Neural progenitor cell (in vitro differentiated cells): ENCODE measurements around the gene GALNT18. TPM values are rescaled to one million over a fixed set of nuclear protein-coding genes. Genes with fewer than 3 reads are reported as not detected.
"Not testable (repeated sequence)": the region's sequence is repeated elsewhere in the genome, so short reads cannot be mapped to it uniquely, and the experiment has no call there.

ENCODE experiments used
- DNase-seq: peaks from one replicate; pipeline ENCODE4 v3.0.0-alpha.2; 2016; ENCODE audit warnings: low spot score
- H2AFZ ChIP-seq: fragments of 200-600 bp; sonication (generic); replicated peaks from 2 replicates; pipeline ENCODE4 v1.6.1; 2016; ENCODE audit warnings: antibody characterized with exemption
- H3F3A ChIP-seq: fragments of 200-600 bp; sonication (generic); 2 replicates; pipeline ENCODE4 v1.6.1; 2016; ENCODE audit warnings: antibody characterized with exemption, low read depth
- H3K27ac ChIP-seq: fragments of 200-600 bp; sonication (generic); 2 replicates; pipeline ENCODE4 v1.5.1; 2016; ENCODE audit warnings: mild to moderate bottlenecking
- H3K27me3 ChIP-seq: fragments of 200-600 bp; sonication (generic); 2 replicates; pipeline ENCODE4 v1.6.1; 2016; ENCODE audit warnings: mild to moderate bottlenecking, moderate library complexity
- H3K36me3 ChIP-seq: fragments of 200-600 bp; sonication (generic); 2 replicates; pipeline ENCODE4 v1.5.1; 2016
- H3K4me1 ChIP-seq: fragments of 200-600 bp; sonication (generic); 2 replicates; pipeline ENCODE4 v1.6.1; 2016; ENCODE audit warnings: mixed run types
- H3K4me2 ChIP-seq: fragments of 200-600 bp; sonication (generic); 2 replicates; pipeline ENCODE4 v1.6.1; 2016
- H3K4me3 ChIP-seq: fragments of 200-600 bp; sonication (generic); 2 replicates; pipeline ENCODE4 v1.5.1; 2016
- H3K79me2 ChIP-seq: fragments of 200-600 bp; sonication (generic); 2 replicates; pipeline ENCODE4 v1.6.1; 2016; ENCODE audit warnings: low read depth
- H3K9ac ChIP-seq: fragments of 200-600 bp; sonication (generic); 2 replicates; pipeline ENCODE4 v1.6.1; 2016
- H3K9me3 ChIP-seq: fragments of 200-600 bp; sonication (generic); 2 replicates; pipeline ENCODE4 v1.5.1; 2016; ENCODE audit warnings: low read depth
- H4K20me1 ChIP-seq: fragments of 200-600 bp; sonication (generic); 2 replicates; pipeline ENCODE4 v1.6.1; 2016; ENCODE audit warnings: low read depth
- H3K27ac Mint-ChIP-seq: 3 replicates; pipeline ENCODE4 v1.8.0; 2021; ENCODE audit warnings: mixed read lengths
- H3K27me3 Mint-ChIP-seq: 2 replicates; pipeline ENCODE4 v1.8.0; 2022; ENCODE audit warnings: low read depth, mild to moderate bottlenecking, inconsistent platforms, moderate library complexity, mixed read lengths; ENCODE audit not compliant: insufficient read depth
- H3K36me3 Mint-ChIP-seq: 3 replicates; pipeline ENCODE4 v1.8.0; 2021; ENCODE audit warnings: mixed read lengths
- H3K4me1 Mint-ChIP-seq: 3 replicates; pipeline ENCODE4 v1.8.0; 2021; ENCODE audit warnings: mixed read lengths
- H3K4me3 Mint-ChIP-seq: 3 replicates; pipeline ENCODE4 v1.8.0; 2021; ENCODE audit warnings: mild to moderate bottlenecking, moderate library complexity, mixed read lengths
- H3K9me3 Mint-ChIP-seq: 3 replicates; pipeline ENCODE4 v1.8.0; 2020; ENCODE audit warnings: mixed read lengths
- EZH2 ChIP-seq: fragments of 200-600 bp; sonication (generic); IDR thresholded peaks from 2 replicates; pipeline ENCODE4 v1.6.1; 2017; ENCODE audit warnings: antibody characterized with exemption, mild to moderate bottlenecking, moderate library complexity
- EZH2phosphoT487 ChIP-seq: fragments of 200-600 bp; sonication (generic); IDR thresholded peaks from 2 replicates; pipeline ENCODE4 v1.6.1; 2017; ENCODE audit warnings: antibody characterized with exemption
- total RNA-seq: library from RNA; depleted of rRNA; stranded (reverse); fragments of >200 nt; gene quantifications from 2 replicates; pipeline ENCODE4 v1.2.3, GENCODE V29; 2015; ENCODE audit warnings: low replicate concordance
- TF ChIP-seq, protein P1 (sequence below): fragments of 200-600 bp; sonication (generic); IDR thresholded peaks from 2 replicates; pipeline ENCODE4 v1.5.1; 2017; ENCODE audit warnings: antibody characterized with exemption, mild to moderate bottlenecking

GALNT18 gene
- total RNA-seq, 1 donor from 2014 or later: 2.4 TPM

DNA sequence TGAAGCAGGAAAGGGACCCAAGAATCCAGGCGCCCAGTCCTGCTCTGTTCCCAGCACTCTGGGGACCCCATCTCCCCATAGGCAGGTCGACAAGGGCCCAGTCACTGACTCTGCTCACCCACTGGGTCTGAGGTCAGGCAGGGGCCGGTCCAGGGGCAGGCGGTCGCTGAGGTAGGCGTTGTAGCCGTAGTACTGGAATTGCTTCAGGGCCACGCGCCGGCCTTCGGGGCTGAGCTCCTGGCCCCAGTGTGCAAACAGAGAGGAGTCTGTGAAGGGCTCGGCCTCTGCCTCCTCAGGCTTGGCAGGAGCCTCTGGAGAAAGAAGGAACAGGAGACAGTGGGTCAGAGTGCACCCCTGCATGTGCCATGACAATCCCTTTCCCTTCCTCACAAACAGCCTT lies 173.2 kb downstream of the GALNT18 start:
- H3K4me2 ChIP-seq: no peak overlapping the region
- no peak for DNase-seq
- peaks cover 8% of the 10 kb centered on the region for H3K27me3 Mint-ChIP-seq
- H3F3A ChIP-seq: no peaks in the 10 kb centered on the region
- H2AFZ ChIP-seq: no peak overlapping the region
- no peaks in the 10 kb centered on the region for H3K79me2 ChIP-seq
- H3K9me3 Mint-ChIP-seq: peaks cover 3% of the 10 kb centered on the region
- no peaks in the 10 kb centered on the region for H4K20me1 ChIP-seq
- H3K27ac Mint-ChIP-seq: no peak overlapping the region
- H3K4me3 Mint-ChIP-seq: no peak overlapping the region
- H3K4me1 ChIP-seq: peaks cover 6% of the 10 kb centered on the region
- no peaks in the 10 kb centered on the region for H3K36me3 ChIP-seq
- peaks cover 13% of the 10 kb centered on the region for H3K4me1 Mint-ChIP-seq
- H3K4me3 ChIP-seq: no peak overlapping the region
- TF ChIP-seq EZH2 (no peak), EZH2phosphoT487 (no peak)
- TF ChIP-seq, protein P1, sequence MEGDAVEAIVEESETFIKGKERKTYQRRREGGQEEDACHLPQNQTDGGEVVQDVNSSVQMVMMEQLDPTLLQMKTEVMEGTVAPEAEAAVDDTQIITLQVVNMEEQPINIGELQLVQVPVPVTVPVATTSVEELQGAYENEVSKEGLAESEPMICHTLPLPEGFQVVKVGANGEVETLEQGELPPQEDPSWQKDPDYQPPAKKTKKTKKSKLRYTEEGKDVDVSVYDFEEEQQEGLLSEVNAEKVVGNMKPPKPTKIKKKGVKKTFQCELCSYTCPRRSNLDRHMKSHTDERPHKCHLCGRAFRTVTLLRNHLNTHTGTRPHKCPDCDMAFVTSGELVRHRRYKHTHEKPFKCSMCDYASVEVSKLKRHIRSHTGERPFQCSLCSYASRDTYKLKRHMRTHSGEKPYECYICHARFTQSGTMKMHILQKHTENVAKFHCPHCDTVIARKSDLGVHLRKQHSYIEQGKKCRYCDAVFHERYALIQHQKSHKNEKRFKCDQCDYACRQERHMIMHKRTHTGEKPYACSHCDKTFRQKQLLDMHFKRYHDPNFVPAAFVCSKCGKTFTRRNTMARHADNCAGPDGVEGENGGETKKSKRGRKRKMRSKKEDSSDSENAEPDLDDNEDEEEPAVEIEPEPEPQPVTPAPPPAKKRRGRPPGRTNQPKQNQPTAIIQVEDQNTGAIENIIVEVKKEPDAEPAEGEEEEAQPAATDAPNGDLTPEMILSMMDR: no peak
- H3K9ac ChIP-seq: no peak overlapping the region
- H3K27me3 ChIP-seq: no peaks in the 10 kb centered on the region
- H3K9me3 ChIP-seq: no peaks in the 10 kb centered on the region
- H3K36me3 Mint-ChIP-seq: no peaks in the 10 kb centered on the region
- no peak overlapping the region for H3K27ac ChIP-seq

DNA sequence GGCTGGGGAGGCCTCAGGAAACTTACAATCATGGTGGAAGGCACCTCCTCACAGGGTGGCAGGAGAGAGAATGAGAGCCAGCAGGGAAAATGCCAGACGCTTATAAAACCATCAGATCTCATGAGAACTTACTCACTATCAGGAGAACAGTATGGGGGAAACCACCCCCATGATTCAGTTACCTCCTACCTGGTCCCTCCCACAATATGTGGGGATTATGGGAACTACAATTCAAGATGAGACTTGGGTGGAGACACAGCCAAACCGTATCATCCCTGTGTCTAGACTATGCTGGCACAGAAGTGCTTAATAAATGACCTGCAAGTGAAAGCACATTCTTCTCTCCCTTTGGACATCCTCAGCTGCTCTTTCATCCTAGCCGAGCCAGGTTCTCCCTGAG lies 174.2 kb downstream of the GALNT18 start:
- H3K27me3 ChIP-seq, H3K9me3 Mint-ChIP-seq, H3K27me3 Mint-ChIP-seq, H4K20me1 ChIP-seq, H3K27ac ChIP-seq, H3K9me3 ChIP-seq, H3F3A ChIP-seq, H3K79me2 ChIP-seq, H3K4me3 Mint-ChIP-seq, H3K36me3 ChIP-seq, H3K4me1 ChIP-seq, H2AFZ ChIP-seq, H3K36me3 Mint-ChIP-seq, H3K27ac Mint-ChIP-seq, H3K9ac ChIP-seq, H3K4me2 ChIP-seq, H3K4me3 ChIP-seq, DNase-seq: not testable (repeated sequence)
- H3K4me1 Mint-ChIP-seq: peaks cover 15% of the 10 kb centered on the region

DNA sequence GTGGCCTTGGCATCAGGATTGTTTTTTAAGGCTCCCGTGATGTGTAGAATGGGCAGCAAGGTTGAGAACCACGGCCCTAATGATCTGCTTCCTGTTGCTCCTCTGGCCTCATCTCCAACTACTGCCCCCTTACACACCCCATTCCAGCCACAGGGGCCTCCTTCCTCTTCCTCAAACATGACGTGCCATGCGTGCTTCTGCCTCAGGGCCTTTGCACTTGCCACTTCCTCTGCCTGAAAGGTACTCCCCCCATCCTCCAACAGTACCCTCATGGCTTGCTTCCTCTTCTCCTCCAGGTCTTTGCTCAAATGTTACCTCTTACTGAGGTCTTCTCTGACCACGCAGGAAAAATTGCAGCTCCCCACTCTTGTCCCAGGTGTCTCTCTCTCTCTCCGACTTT lies 174.8 kb downstream of the GALNT18 start:
- Mint-ChIP-seq H3K4me1 (peaks cover 15% of the 10 kb centered on the region), H3K27me3 (peaks cover 6% of the 10 kb centered on the region), H3K36me3 (no peaks in the 10 kb centered on the region), H3K27ac (no peak overlapping the region), H3K4me3 (no peak overlapping the region), H3K9me3 (no peaks in the 10 kb centered on the region)
- no peak overlapping the region for H3K4me2 ChIP-seq
- H3K4me3 ChIP-seq: no peak overlapping the region
- H3K9me3 ChIP-seq: no peaks in the 10 kb centered on the region
- DNase-seq: no peak
- H3F3A ChIP-seq: no peaks in the 10 kb centered on the region
- no peak overlapping the region for H2AFZ ChIP-seq
- H3K27me3 ChIP-seq: no peaks in the 10 kb centered on the region
- no peaks in the 10 kb centered on the region for H4K20me1 ChIP-seq
- no peak for TF ChIP-seq EZH2
- TF ChIP-seq EZH2phosphoT487: no peak
- TF ChIP-seq, protein P1: no peak
- no peak overlapping the region for H3K27ac ChIP-seq
- H3K9ac ChIP-seq: no peak overlapping the region
- peaks cover 4% of the 10 kb centered on the region for H3K4me1 ChIP-seq
- no peaks in the 10 kb centered on the region for H3K36me3 ChIP-seq
- H3K79me2 ChIP-seq: no peaks in the 10 kb centered on the region

DNA sequence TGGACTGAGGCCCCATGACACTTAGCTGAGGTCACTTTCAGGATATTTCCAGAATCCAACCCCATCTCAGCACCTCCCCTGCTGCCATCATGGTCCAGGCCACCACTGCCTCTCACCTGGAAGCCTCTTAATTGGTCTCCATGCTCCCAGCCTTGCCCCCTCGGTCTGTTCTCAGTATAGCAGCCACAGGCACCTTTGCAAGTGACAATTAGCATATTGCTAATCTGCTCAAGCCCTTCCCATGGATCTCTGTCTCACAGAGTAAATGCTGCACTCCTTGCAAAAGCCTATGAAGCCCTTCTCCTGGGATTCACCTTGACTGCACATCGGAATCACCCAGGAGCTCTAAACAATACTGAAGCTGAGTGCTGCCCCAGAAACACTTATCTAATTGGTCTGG lies 175.2 kb downstream of the GALNT18 start:
- Histone ChIP-seq H3K4me1 (peaks cover 4% of the 10 kb centered on the region), H3K9me3 (no peaks in the 10 kb centered on the region), H3K36me3 (no peaks in the 10 kb centered on the region), H3K4me2 (no peak overlapping the region), H3K9ac (no peak overlapping the region), H3F3A (no peaks in the 10 kb centered on the region), H3K27ac (no peak overlapping the region), H3K4me3 (no peak overlapping the region), H4K20me1 (no peaks in the 10 kb centered on the region), H2AFZ (no peak overlapping the region), H3K27me3 (no peaks in the 10 kb centered on the region), H3K79me2 (no peaks in the 10 kb centered on the region)
- Mint-ChIP-seq H3K27ac (no peak overlapping the region), H3K4me3 (no peak overlapping the region), H3K27me3 (peaks cover 6% of the 10 kb centered on the region), H3K36me3 (no peaks in the 10 kb centered on the region), H3K4me1 (peaks cover 15% of the 10 kb centered on the region), H3K9me3 (no peaks in the 10 kb centered on the region)
- TF ChIP-seq EZH2: no peak
- no peak for TF ChIP-seq EZH2phosphoT487
- TF ChIP-seq, protein P1: no peak
- DNase-seq: no peak
